K562 (cell line): ENCODE results near the gene SMIM35. TPM values are rescaled to one million over a fixed set of nuclear protein-coding genes. Genes with fewer than 3 reads are reported as not detected.
A peak's percentile ranks its signal among the peaks of the same experiment; 100 is the strongest.

Experiments used
- CUX1 ChIP-seq: fragments of 200-800 bp; sonication (Bioruptor generic); IDR thresholded peaks from 2 replicates; pipeline ENCODE4 v1.6.1; 2016; ENCODE audit warnings: missing genetic modification characterization, missing compliant biosample characterization
- ELK3 ChIP-seq: fragments of 450-650 bp; formaldehyde crosslinking; IDR thresholded peaks from 2 replicates; pipeline ENCODE4 v1.4.0; 2020; ENCODE audit warnings: mild to moderate bottlenecking
- FOS ChIP-seq: IDR thresholded peaks from 3 replicates; pipeline ENCODE4 v1.6.1; 2011; ENCODE audit not compliant: insufficient read length; ENCODE audit errors: extremely low read depth
- HNRNPLL ChIP-seq: fragments of 200-400 bp; formaldehyde crosslinking; IDR thresholded peaks from 2 replicates; pipeline ENCODE4 v1.6.1; 2017; ENCODE audit warnings: low read length, low read depth, mild to moderate bottlenecking; ENCODE audit not compliant: poor library complexity, severe bottlenecking
- HSF4 ChIP-seq: fragments of 250-450 bp; sonication (Bioruptor Pico); IDR thresholded peaks from 2 replicates; pipeline ENCODE4 v2.1.2; 2022; ENCODE audit warnings: mild to moderate bottlenecking, moderate library complexity, borderline replicate concordance
- MEIS2 ChIP-seq: fragments of 450-650 bp; IDR thresholded peaks from 2 replicates; pipeline ENCODE4 v1.6.1; 2014; ENCODE audit warnings: mild to moderate bottlenecking; ENCODE audit not compliant: partially characterized antibody
- MIER1 ChIP-seq: fragments of 450-650 bp; IDR thresholded peaks from 2 replicates; pipeline ENCODE4 v1.6.1; 2016; ENCODE audit warnings: antibody characterized with exemption, mild to moderate bottlenecking, low read depth
- NCOA2 ChIP-seq, 2 experiments: fragments of 450-650 bp; IDR thresholded peaks; 2 replicates each; pipeline ENCODE4 v1.6.1; 2018; ENCODE audit warnings: mild to moderate bottlenecking in 2 of 2, moderate library complexity in 1 of 2; ENCODE audit not compliant: partially characterized antibody in 2 of 2
- PKNOX1 ChIP-seq: fragments of 450-650 bp; IDR thresholded peaks from 2 replicates; pipeline ENCODE4 v1.6.1; 2016
- POLR3A ChIP-seq: IDR thresholded peaks from 2 replicates; pipeline ENCODE4 v1.6.1; 2011; ENCODE audit warnings: borderline replicate concordance, mild to moderate bottlenecking, moderate library complexity; ENCODE audit not compliant: insufficient read length, insufficient read depth; ENCODE audit errors: extremely low read depth
- POLR3G ChIP-seq: IDR thresholded peaks from 2 replicates; pipeline ENCODE4 v1.6.1; 2011; ENCODE audit not compliant: insufficient read length, insufficient replicate concordance; ENCODE audit errors: extremely low read depth
- SREBF1 ChIP-seq: fragments of 150-350 bp; IDR thresholded peaks from 2 replicates; pipeline ENCODE4 v1.6.1; 2014; ENCODE audit warnings: antibody characterized with exemption, low read depth, low read length, borderline replicate concordance
- SRSF9 ChIP-seq: fragments of 200-400 bp; formaldehyde crosslinking; IDR thresholded peaks from 2 replicates; pipeline ENCODE4 v1.6.1; 2017; ENCODE audit warnings: low read depth, low read length, borderline replicate concordance
- STAT5A ChIP-seq: IDR thresholded peaks from 2 replicates; pipeline ENCODE4 v1.6.1; 2012; ENCODE audit warnings: low read length, inconsistent platforms, borderline replicate concordance
- TCF15 ChIP-seq: fragments of 250-450 bp; sonication (Bioruptor Pico); IDR thresholded peaks from 2 replicates; pipeline ENCODE4 v1.8.0; 2022; ENCODE audit warnings: moderate library complexity, mild to moderate bottlenecking, inconsistent platforms
- ZC3H4 ChIP-seq: sonication (generic); formaldehyde crosslinking; IDR thresholded peaks from 2 replicates; pipeline ENCODE4 v1.9.0; 2021; ENCODE audit warnings: missing genetic modification reagents, borderline replicate concordance
- ZFP30 ChIP-seq: fragments of 250-450 bp; sonication (Bioruptor Pico); IDR thresholded peaks from 2 replicates; pipeline ENCODE4 v1.8.0; 2022; ENCODE audit warnings: moderate library complexity, mild to moderate bottlenecking, inconsistent platforms, borderline replicate concordance
- ZNF395 ChIP-seq: fragments of 200-800 bp; sonication (Bioruptor generic); IDR thresholded peaks from 2 replicates; pipeline ENCODE4 v1.6.1; 2017; ENCODE audit warnings: missing genetic modification characterization, missing compliant biosample characterization
- ZNF444 ChIP-seq: fragments of 250-450 bp; sonication (Bioruptor Pico); IDR thresholded peaks from 2 replicates; pipeline ENCODE4 v1.4.0; 2020; ENCODE audit warnings: mild to moderate bottlenecking, moderate library complexity
- ZNF589 ChIP-seq: fragments of 200-800 bp; sonication (Bioruptor generic); IDR thresholded peaks from 2 replicates; pipeline ENCODE4 v1.6.1; 2016; ENCODE audit warnings: low read depth, missing genetic modification characterization, missing compliant biosample characterization
- polyA plus RNA-seq, 8 experiments: library from polyadenylated mRNA; depleted of rRNA in 4 of 8; stranded (reverse) in 5 of 8; unstranded in 3 of 8; fragments of >200 nt; fragmentation: Nextera tagmentation in 2 of 8; fragmentation: Illumina TruSeq in 1 of 8; extraction: Ambion mirVana in 2 of 8; extraction: Trizol in 1 of 8; gene quantifications; 2 replicates each; pipeline versions ENCODE4 v1.2.1 to v1.2.3, GENCODE V29; 2011 to 2014; ENCODE audit warnings: inconsistent platforms in 1 of 8, missing spikeins in 1 of 8
- total RNA-seq, 7 experiments: library from RNA; depleted of rRNA in 6 of 7; stranded (reverse); fragments of >200 nt in 6 of 7; fragmentation: Illumina TruSeq in 2 of 7; extraction: Trizol in 2 of 7; gene quantifications; 2 replicates each; pipeline versions ENCODE4 v1.2.1 to v1.2.3, GENCODE V29; 2011 to 2021; ENCODE audit warnings: low replicate concordance in 1 of 7

The SMIM35 gene
- total and polyA plus RNA-seq, 9 of the 15 experiments (the other 6 are each of a cell fraction or from before 2014, with no cell fraction given), result 0.03 TPM; not detected in 7

- no peak for TF ChIP-seq HNRNPLL
- TF ChIP-seq NCOA2 (IDR thresholded peaks at IDR 0.05; ENCODE audit: partially characterized antibody in 2 of 2), result no peak
- no peak for TF ChIP-seq TCF15 (CRISPR knock-in tag)
- TF ChIP-seq MEIS2, result peak; percentile 80
- no peak for TF ChIP-seq FOS
- no peak for TF ChIP-seq ELK3 (CRISPR knock-in tag)
- TF ChIP-seq POLR3G, result no peak
- TF ChIP-seq CUX1 (CRISPR knock-in tag), result no peak
- no peak for TF ChIP-seq STAT5A
- TF ChIP-seq ZFP30 (CRISPR knock-in tag), result no peak
- no peak for TF ChIP-seq POLR3A
- no peak for TF ChIP-seq MIER1
- TF ChIP-seq ZC3H4 (CRISPR knock-in tag), result no peak
- TF ChIP-seq SREBF1, result no peak
- no peak for TF ChIP-seq HSF4 (CRISPR knock-in tag)
- TF ChIP-seq ZNF395 (CRISPR knock-in tag), result no peak
- no peak for TF ChIP-seq SRSF9
- peak; percentile 73 for TF ChIP-seq PKNOX1
- no peak for TF ChIP-seq ZNF444 (CRISPR knock-in tag)
- no peak for TF ChIP-seq ZNF589 (CRISPR knock-in tag)
These were observed 25.9 kb downstream of the SMIM35 start (continued) for GRCh38 chr11:118060869-118061268.
